Measurements from ENCODE around the gene TOR1AIP1. TPM values are rescaled to one million over a fixed set of nuclear protein-coding genes. Genes with fewer than 3 reads are reported as not detected.

The TOR1AIP1 gene
- total RNA-seq, 1 experiment from 2014 or later, result 52.4 TPM

GRCh38 chr1:179875596-179876299 is 6.3 kb upstream of the TOR1AIP1 start:
- POLR2A ChIA-PET, result interaction anchor here (0.5 to 8.5 kb wide), 20 partner anchors 7 to 692 kb away, joined by 3 to 71 read pairs (median 4); partner anchors contain the start of genes CEP350 and TOR1AIP1
- DNase-seq (ENCODE audit: unreplicated experiment), result no peak
- H3K27ac Mint-ChIP-seq (ENCODE audit: low read depth, unreplicated experiment), result peak overlapping the region; percentile 92
- TF ChIP-seq, protein P1, sequence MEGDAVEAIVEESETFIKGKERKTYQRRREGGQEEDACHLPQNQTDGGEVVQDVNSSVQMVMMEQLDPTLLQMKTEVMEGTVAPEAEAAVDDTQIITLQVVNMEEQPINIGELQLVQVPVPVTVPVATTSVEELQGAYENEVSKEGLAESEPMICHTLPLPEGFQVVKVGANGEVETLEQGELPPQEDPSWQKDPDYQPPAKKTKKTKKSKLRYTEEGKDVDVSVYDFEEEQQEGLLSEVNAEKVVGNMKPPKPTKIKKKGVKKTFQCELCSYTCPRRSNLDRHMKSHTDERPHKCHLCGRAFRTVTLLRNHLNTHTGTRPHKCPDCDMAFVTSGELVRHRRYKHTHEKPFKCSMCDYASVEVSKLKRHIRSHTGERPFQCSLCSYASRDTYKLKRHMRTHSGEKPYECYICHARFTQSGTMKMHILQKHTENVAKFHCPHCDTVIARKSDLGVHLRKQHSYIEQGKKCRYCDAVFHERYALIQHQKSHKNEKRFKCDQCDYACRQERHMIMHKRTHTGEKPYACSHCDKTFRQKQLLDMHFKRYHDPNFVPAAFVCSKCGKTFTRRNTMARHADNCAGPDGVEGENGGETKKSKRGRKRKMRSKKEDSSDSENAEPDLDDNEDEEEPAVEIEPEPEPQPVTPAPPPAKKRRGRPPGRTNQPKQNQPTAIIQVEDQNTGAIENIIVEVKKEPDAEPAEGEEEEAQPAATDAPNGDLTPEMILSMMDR (IDR thresholded peaks at IDR 0.05; ENCODE audit: unreplicated experiment), result no peak
- peak overlapping the region; percentile 77 for H3K4me3 Mint-ChIP-seq (ENCODE audit: unreplicated experiment)
- intact Hi-C loops (cut with micrococcal nuclease), result loop anchor here (10.0 kb wide), 1 partner anchor 599 kb away; no protein-coding TSS in a partner anchor
- H3K36me3 Mint-ChIP-seq (ENCODE audit: insufficient read depth, unreplicated experiment), result peaks cover 57% of the 10 kb centered on the region
- no peaks in the 10 kb centered on the region for H3K9me3 Mint-ChIP-seq (ENCODE audit: unreplicated experiment)
- no TSS peak for BruUV-seq (replicated peaks)
- peaks cover 58% of the 10 kb centered on the region for H3K4me1 Mint-ChIP-seq (ENCODE audit: insufficient read depth, unreplicated experiment)
- no peaks in the 10 kb centered on the region for H3K27me3 Mint-ChIP-seq (ENCODE audit: insufficient read depth, unreplicated experiment)
- CTCF ChIA-PET, result interaction anchor here (0.5 to 2.2 kb wide), 9 partner anchors 9 to 1149 kb away, joined by 3 to 7 read pairs (median 3); no protein-coding TSS in a partner anchor

DNA sequence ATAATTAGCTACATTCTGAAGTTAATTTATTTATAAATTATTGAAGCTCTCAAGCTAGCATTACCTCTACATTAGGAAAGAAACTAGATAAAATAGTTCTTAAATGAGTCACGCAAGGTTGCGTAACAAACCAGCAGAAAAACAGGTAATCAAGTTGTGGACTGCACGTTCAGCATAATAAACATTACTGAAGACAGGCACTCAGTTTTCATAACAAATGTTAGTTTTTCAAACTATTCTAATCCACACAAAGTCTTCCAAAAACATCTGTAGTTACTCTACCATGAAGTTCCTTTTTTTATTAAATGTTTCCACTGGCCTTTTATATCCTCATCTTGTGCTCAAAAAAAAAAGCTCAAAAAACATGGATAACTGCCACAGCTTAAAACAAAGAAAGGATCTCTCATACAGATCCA is 5.8 kb upstream of the TOR1AIP1 start:
- DNase-seq (ENCODE audit: unreplicated experiment), result peak; percentile 82
- Mint-ChIP-seq H3K4me1 (ENCODE audit: insufficient read depth, unreplicated experiment) (peaks cover 59% of the 10 kb centered on the region), H3K4me3 (ENCODE audit: unreplicated experiment) (peak overlapping the region; percentile 77), H3K27ac (ENCODE audit: low read depth, unreplicated experiment) (peak overlapping the region; percentile 92), H3K36me3 (ENCODE audit: insufficient read depth, unreplicated experiment) (peaks cover 53% of the 10 kb centered on the region), H3K9me3 (ENCODE audit: unreplicated experiment) (no peaks in the 10 kb centered on the region), H3K27me3 (ENCODE audit: insufficient read depth, unreplicated experiment) (no peaks in the 10 kb centered on the region)
- ChIA-PET POLR2A (interaction anchor here (0.5 to 8.5 kb wide), 18 partner anchors 9 to 693 kb away, joined by 3 to 71 read pairs (median 4); partner anchors contain the start of gene CEP350), CTCF (interaction anchor here (0.5 to 2.0 kb wide), 4 partner anchors 33 to 302 kb away, joined by 3 to 6 read pairs (median 3); no protein-coding TSS in a partner anchor)
- no TSS peak for BruUV-seq (replicated peaks)
- TF ChIP-seq, protein P1 (IDR thresholded peaks at IDR 0.05; ENCODE audit: unreplicated experiment), result no peak
- intact Hi-C loops (cut with micrococcal nuclease), result loop anchor here (10.0 kb wide), 1 partner anchor 598 kb away; no protein-coding TSS in a partner anchor

GRCh38 chr1:179877586-179878265 is 4.4 kb upstream of the TOR1AIP1 start, which contains the start of gene TOR1AIP2:
Gene TOR1AIP2, minus strand, starts transcription at chr1:179877803. Its CDS starts 25,138 bp downstream, at chr1:179852665.
- H3K4me1 Mint-ChIP-seq (ENCODE audit: insufficient read depth, unreplicated experiment), result peaks cover 53% of the 10 kb centered on the region
- intact Hi-C loops (cut with micrococcal nuclease), result loop anchor here (10.0 kb wide), 1 partner anchor 597 kb away; no protein-coding TSS in a partner anchor

More at GRCh38 chr1:179877586-179878265, 4.4 kb upstream of the TOR1AIP1 start, which contains the start of gene TOR1AIP2:
- BruUV-seq (replicated peaks), result no TSS peak
- Mint-ChIP-seq H3K36me3 (ENCODE audit: insufficient read depth, unreplicated experiment) (peaks cover 39% of the 10 kb centered on the region), H3K27me3 (ENCODE audit: insufficient read depth, unreplicated experiment) (no peaks in the 10 kb centered on the region), H3K9me3 (ENCODE audit: unreplicated experiment) (no peaks in the 10 kb centered on the region), H3K27ac (ENCODE audit: low read depth, unreplicated experiment) (peak within 1 kb of the TSS; percentile 92), H3K4me3 (ENCODE audit: unreplicated experiment) (peak within 1 kb of the TSS; percentile 77)
- POLR2A ChIA-PET, result interaction anchor here (0.6 to 8.5 kb wide), 17 partner anchors 11 to 796 kb away, joined by 3 to 71 read pairs (median 4); partner anchors contain the start of genes CEP350, QSOX1 and TOR3A
- CTCF ChIA-PET, result interaction anchor here (0.6 to 0.7 kb wide), 3 partner anchors 32 to 237 kb away, joined by 3 to 5 read pairs (median 4); no protein-coding TSS in a partner anchor
- TF ChIP-seq, protein P1 (IDR thresholded peaks at IDR 0.05; ENCODE audit: unreplicated experiment), result no peak
- DNase-seq (ENCODE audit: unreplicated experiment), result peak; percentile 96
